ENCODE results near the gene C4orf50.

Gene C4orf50

GRCh38 chr4:5940470-5941203 lies 77.6 kb downstream of the C4orf50 start:
- no peak for TF ChIP-seq CTCF (IDR thresholded peaks at IDR 0.05; ENCODE audit: control insufficient read depth, insufficient read depth, low read depth, low read length, missing control alignments)
- H3K4me3 ChIP-seq (ENCODE audit: control insufficient read depth, low read depth, low read length) = no peak overlapping the region
- no peak for DNase-seq (ENCODE audit: low read depth)

- TF ChIP-seq CTCF (IDR thresholded peaks at IDR 0.05; ENCODE audit: control insufficient read depth, insufficient read depth, low read depth, low read length, missing control alignments) = no peak
- H3K4me3 ChIP-seq (ENCODE audit: control insufficient read depth, low read depth, low read length) = no peak overlapping the region
- no peak for DNase-seq (ENCODE audit: low read depth)
Observed at GRCh38 chr4:5933996-5934831, 84.0 kb downstream of the C4orf50 start.

GRCh38 chr4:5933116-5933515 lies 85.1 kb downstream of the C4orf50 start:
- TF ChIP-seq CTCF (IDR thresholded peaks at IDR 0.05; ENCODE audit: control insufficient read depth, insufficient read depth, low read depth, low read length, missing control alignments) = no peak
- no peak for DNase-seq (ENCODE audit: low read depth)

GRCh38 chr4:5932035-5932568 lies 86.1 kb downstream of the C4orf50 start:
- DNase-seq (ENCODE audit: low read depth) = no peak
- no peak for TF ChIP-seq CTCF (IDR thresholded peaks at IDR 0.05; ENCODE audit: control insufficient read depth, insufficient read depth, low read depth, low read length, missing control alignments)
- H3K4me3 ChIP-seq (ENCODE audit: control insufficient read depth, low read depth, low read length) = no peak overlapping the region

More at GRCh38 chr4:5933116-5933515, 85.1 kb downstream of the C4orf50 start:
- H3K4me3 ChIP-seq (ENCODE audit: control insufficient read depth, low read depth, low read length) = no peak overlapping the region

GRCh38 chr4:5931526-5931925 lies 86.7 kb downstream of the C4orf50 start:
- no peak for DNase-seq (ENCODE audit: low read depth)
- no peak for TF ChIP-seq CTCF (IDR thresholded peaks at IDR 0.05; ENCODE audit: control insufficient read depth, insufficient read depth, low read depth, low read length, missing control alignments)
- H3K4me3 ChIP-seq (ENCODE audit: control insufficient read depth, low read depth, low read length) = no peak overlapping the region

GRCh38 chr4:5930876-5931275 lies 87.4 kb downstream of the C4orf50 start:
- H3K4me3 ChIP-seq (ENCODE audit: control insufficient read depth, low read depth, low read length) = no peak overlapping the region
- TF ChIP-seq CTCF (IDR thresholded peaks at IDR 0.05; ENCODE audit: control insufficient read depth, insufficient read depth, low read depth, low read length, missing control alignments) = no peak
- DNase-seq (ENCODE audit: low read depth) = no peak

Data from AG09309 (cell line).